T-helper 1 cell treated with Interleukin-12 subunit alpha and Interleukin-12 subunit beta and Interleukin-4 antibody, amounts not matched to agents 30 ng/mL and 1 ng/mL, for 36 hours (primary cell): ENCODE measurements around the gene SLC25A21. TPM values are rescaled to one million over a fixed set of nuclear protein-coding genes. Genes with fewer than 3 reads are reported as not detected.
"Not testable (repeated sequence)": the region's sequence is repeated elsewhere in the genome, so short reads cannot be mapped to it uniquely, and the experiment has no call there.

ENCODE experiments used
- intact Hi-C: fragments of 100-400 bp; cut with micrococcal nuclease; formaldehyde crosslinking; loops from one replicate; pipeline ENCODE4 v1.15.1; 2024
- total RNA-seq: library from RNA; stranded (reverse); gene quantifications from 2 replicates; pipeline ENCODE4 v1.2.3, GENCODE V29; 2022

SLC25A21 gene
- total RNA-seq, 1 donor from 2014 or later, result not detected

GRCh38 chr14:36989806-36990205, 182.6 kb downstream of the SLC25A21 start:
- intact Hi-C loops, result no loop called here

GRCh38 chr14:36988989-36989388, 183.4 kb downstream of the SLC25A21 start:
- intact Hi-C loops, result no loop called here

GRCh38 chr14:36988568-36988967, 183.8 kb downstream of the SLC25A21 start:
- intact Hi-C loops, result no loop called here

- intact Hi-C loops, result no loop called here
These were observed 186.0 kb downstream of the SLC25A21 start for GRCh38 chr14:36986407-36986806.

GRCh38 chr14:36981832-36982529, 190.4 kb downstream of the SLC25A21 start:
- intact Hi-C loops, result no loop called here

GRCh38 chr14:36980413-36980812, 192.0 kb downstream of the SLC25A21 start:
- intact Hi-C loops, result not testable (repeated sequence)

GRCh38 chr14:36979863-36980262, 192.5 kb downstream of the SLC25A21 start:
- intact Hi-C loops, result no loop called here

- intact Hi-C loops, result no loop called here
These were observed 195.8 kb downstream of the SLC25A21 start for GRCh38 chr14:36976571-36977023.

GRCh38 chr14:36975834-36976233, 196.6 kb downstream of the SLC25A21 start:
- intact Hi-C loops, result no loop called here

GRCh38 chr14:36974985-36975384, 197.4 kb downstream of the SLC25A21 start:
- intact Hi-C loops, result no loop called here

- intact Hi-C loops, result no loop called here
These were observed 198.5 kb downstream of the SLC25A21 start for GRCh38 chr14:36973806-36974442.

- intact Hi-C loops, result no loop called here
These were observed 201.0 kb downstream of the SLC25A21 start for GRCh38 chr14:36971263-36971855.

- intact Hi-C loops, result no loop called here
These were observed 204.4 kb downstream of the SLC25A21 start for GRCh38 chr14:36967892-36968555.

- intact Hi-C loops, result no loop called here
These were observed 216.4 kb downstream of the SLC25A21 start for GRCh38 chr14:36955967-36956366.

GRCh38 chr14:36955376-36955775, 217.0 kb downstream of the SLC25A21 start:
- intact Hi-C loops, result no loop called here

GRCh38 chr14:36952689-36953088, 219.7 kb downstream of the SLC25A21 start:
- intact Hi-C loops, result no loop called here

- intact Hi-C loops, result no loop called here
These were observed 221.0 kb downstream of the SLC25A21 start for GRCh38 chr14:36951380-36951911.

GRCh38 chr14:36950812-36951211, 221.6 kb downstream of the SLC25A21 start:
- intact Hi-C loops, result no loop called here

- intact Hi-C loops, result no loop called here
These were observed 223.0 kb downstream of the SLC25A21 start for GRCh38 chr14:36949371-36949770.

- intact Hi-C loops, result no loop called here
These were observed 224.1 kb downstream of the SLC25A21 start for GRCh38 chr14:36948157-36948859.

GRCh38 chr14:36947362-36947761, 225.0 kb downstream of the SLC25A21 start:
- intact Hi-C loops, result no loop called here
